Stimulated activated effector memory CD8-positive, alpha-beta T cell treated with anti-CD3 and anti-CD28 coated beads, Interleukin-12 subunit alpha, Interleukin-12 subunit beta, amount 100 ng/mL, for 72 hours (primary cell): ENCODE measurements around the gene RIMS1.

ENCODE experiments used
- ATAC-seq: fragments of 150-1000 bp; cut with Tn5 transposase; 2 replicates; pipeline ENCODE4 v1.10.0; 2021
- DNase-seq, 2 donors: peaks; one replicate each; pipeline ENCODE4 v3.0.0; 2021 to 2022; ENCODE audit warnings: low spot score in 2 of 2
- H3K27ac Mint-ChIP-seq: one replicate; pipeline ENCODE4 v1.8.0; 2022; ENCODE audit warnings: mild to moderate bottlenecking, mixed read lengths
- H3K36me3 Mint-ChIP-seq: one replicate; pipeline ENCODE4 v1.8.0; 2022; ENCODE audit warnings: mild to moderate bottlenecking, mixed read lengths
- H3K4me1 Mint-ChIP-seq: one replicate; pipeline ENCODE4 v1.8.0; 2022; ENCODE audit warnings: mixed read lengths
- H3K4me3 Mint-ChIP-seq: one replicate; pipeline ENCODE4 v1.8.0; 2022; ENCODE audit warnings: mild to moderate bottlenecking, mixed read lengths
- H3K9me3 Mint-ChIP-seq: one replicate; pipeline ENCODE4 v1.8.0; 2022; ENCODE audit warnings: mixed read lengths

The RIMS1 gene, protein sequence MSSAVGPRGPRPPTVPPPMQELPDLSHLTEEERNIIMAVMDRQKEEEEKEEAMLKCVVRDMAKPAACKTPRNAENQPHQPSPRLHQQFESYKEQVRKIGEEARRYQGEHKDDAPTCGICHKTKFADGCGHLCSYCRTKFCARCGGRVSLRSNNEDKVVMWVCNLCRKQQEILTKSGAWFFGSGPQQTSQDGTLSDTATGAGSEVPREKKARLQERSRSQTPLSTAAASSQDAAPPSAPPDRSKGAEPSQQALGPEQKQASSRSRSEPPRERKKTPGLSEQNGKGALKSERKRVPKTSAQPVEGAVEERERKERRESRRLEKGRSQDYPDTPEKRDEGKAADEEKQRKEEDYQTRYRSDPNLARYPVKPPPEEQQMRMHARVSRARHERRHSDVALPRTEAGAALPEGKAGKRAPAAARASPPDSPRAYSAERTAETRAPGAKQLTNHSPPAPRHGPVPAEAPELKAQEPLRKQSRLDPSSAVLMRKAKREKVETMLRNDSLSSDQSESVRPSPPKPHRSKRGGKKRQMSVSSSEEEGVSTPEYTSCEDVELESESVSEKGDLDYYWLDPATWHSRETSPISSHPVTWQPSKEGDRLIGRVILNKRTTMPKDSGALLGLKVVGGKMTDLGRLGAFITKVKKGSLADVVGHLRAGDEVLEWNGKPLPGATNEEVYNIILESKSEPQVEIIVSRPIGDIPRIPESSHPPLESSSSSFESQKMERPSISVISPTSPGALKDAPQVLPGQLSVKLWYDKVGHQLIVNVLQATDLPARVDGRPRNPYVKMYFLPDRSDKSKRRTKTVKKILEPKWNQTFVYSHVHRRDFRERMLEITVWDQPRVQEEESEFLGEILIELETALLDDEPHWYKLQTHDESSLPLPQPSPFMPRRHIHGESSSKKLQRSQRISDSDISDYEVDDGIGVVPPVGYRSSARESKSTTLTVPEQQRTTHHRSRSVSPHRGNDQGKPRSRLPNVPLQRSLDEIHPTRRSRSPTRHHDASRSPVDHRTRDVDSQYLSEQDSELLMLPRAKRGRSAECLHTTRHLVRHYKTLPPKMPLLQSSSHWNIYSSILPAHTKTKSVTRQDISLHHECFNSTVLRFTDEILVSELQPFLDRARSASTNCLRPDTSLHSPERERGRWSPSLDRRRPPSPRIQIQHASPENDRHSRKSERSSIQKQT (N-terminal part only)

GRCh38 chr6:71886184-71887005 lies at the start of gene RIMS1:
Gene RIMS1 (plus strand): TSS chr6:71886550. CDS start chr6:71887024, 474 bp downstream.
- no peak for DNase-seq
- ATAC-seq, result peak; percentile 19
- H3K27ac Mint-ChIP-seq, result no peak within 1 kb of the TSS
- H3K4me1 Mint-ChIP-seq, result peaks cover 6% of the 10 kb centered on the region
- no peak within 1 kb of the TSS for H3K4me3 Mint-ChIP-seq
- H3K36me3 Mint-ChIP-seq, result no peaks in the 10 kb centered on the region
- H3K9me3 Mint-ChIP-seq, result peaks cover 8% of the 10 kb centered on the region

DNA sequence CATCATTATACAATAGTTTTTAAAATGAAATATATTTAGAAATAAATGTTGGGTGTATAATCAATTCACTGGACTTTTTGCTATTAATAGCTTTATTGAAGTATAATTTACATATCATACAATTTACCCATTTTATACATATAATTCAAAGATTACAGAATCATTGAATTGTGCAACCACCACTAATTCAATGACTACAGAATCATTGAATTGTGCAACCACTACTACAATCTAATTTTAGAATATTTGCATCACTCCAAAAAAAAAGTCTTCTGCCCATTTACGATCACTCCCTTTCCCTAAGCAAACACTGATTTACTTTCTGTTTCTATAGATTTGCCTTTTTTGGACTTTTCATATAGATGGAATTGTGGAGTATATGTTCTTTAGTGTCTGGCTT lies 35.1 kb upstream of the RIMS1 start:
- ATAC-seq (no peak), DNase-seq (no peak)
- Mint-ChIP-seq H3K27ac (no peak overlapping the region), H3K9me3 (peaks cover 10% of the 10 kb centered on the region), H3K4me3 (no peak overlapping the region), H3K4me1 (no peaks in the 10 kb centered on the region), H3K36me3 (no peaks in the 10 kb centered on the region)

- H3K27ac Mint-ChIP-seq, result no peak overlapping the region
- DNase-seq (no peak), ATAC-seq (no peak)
- no peak overlapping the region for H3K4me3 Mint-ChIP-seq
- no peaks in the 10 kb centered on the region for H3K36me3 Mint-ChIP-seq
- H3K4me1 Mint-ChIP-seq, result no peaks in the 10 kb centered on the region
- H3K9me3 Mint-ChIP-seq, result peaks cover 13% of the 10 kb centered on the region
Measured at GRCh38 chr6:71852948-71853347, 33.4 kb upstream of the RIMS1 start.

- no peaks in the 10 kb centered on the region for H3K4me1 Mint-ChIP-seq
- H3K4me3 Mint-ChIP-seq, result no peak overlapping the region
- no peak for DNase-seq
- ATAC-seq, result no peak
- H3K36me3 Mint-ChIP-seq, result no peaks in the 10 kb centered on the region
- H3K27ac Mint-ChIP-seq, result no peak overlapping the region
- peaks cover 9% of the 10 kb centered on the region for H3K9me3 Mint-ChIP-seq
Measured at GRCh38 chr6:71855406-71855805, 30.9 kb upstream of the RIMS1 start.

GRCh38 chr6:71879016-71879415 lies 7.3 kb upstream of the RIMS1 start:
- H3K4me1 Mint-ChIP-seq, result no peaks in the 10 kb centered on the region
- H3K36me3 Mint-ChIP-seq, result peaks cover 4% of the 10 kb centered on the region
- no peak overlapping the region for H3K27ac Mint-ChIP-seq
- H3K9me3 Mint-ChIP-seq, result peaks cover 18% of the 10 kb centered on the region
- no peak for DNase-seq
- H3K4me3 Mint-ChIP-seq, result no peak overlapping the region
- ATAC-seq, result no peak

DNA sequence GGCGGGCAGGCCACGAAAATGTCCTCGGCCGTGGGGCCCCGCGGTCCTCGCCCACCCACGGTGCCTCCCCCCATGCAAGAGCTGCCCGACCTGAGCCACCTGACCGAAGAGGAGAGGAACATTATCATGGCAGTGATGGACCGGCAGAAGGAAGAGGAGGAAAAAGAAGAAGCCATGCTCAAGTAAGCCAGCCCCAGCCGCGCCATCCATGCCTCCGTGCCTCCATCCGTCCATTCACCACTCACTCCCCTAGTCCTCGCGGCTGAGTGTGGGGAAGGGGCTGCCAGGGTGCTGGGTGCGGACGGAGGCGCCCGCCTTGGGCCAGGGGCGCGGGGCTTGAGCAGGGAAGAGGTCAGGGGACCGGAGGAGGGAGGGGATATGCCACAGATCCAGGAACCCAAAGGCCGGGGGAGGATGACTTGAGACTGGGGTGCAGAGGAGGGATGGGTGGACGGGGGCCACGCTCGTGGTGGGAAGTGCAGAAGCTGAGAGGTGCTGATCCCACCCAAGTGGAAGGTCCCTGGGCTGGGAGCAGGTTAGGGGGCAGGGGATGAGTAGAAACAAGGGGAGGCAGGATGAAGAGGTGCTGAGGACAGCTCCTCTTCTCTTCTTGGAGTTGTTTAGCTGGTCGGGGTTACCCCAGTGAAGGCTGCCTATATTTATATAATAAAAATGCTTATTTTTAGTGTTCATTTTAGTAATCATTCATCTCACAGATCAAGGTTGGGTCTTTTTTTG lies 825 bp downstream of the RIMS1 start:
- DNase-seq (no peak), ATAC-seq (peak; percentile 14)
- H3K27ac Mint-ChIP-seq, result no peak overlapping the region
- no peaks in the 10 kb centered on the region for H3K36me3 Mint-ChIP-seq
- peaks cover 5% of the 10 kb centered on the region for H3K9me3 Mint-ChIP-seq
- H3K4me1 Mint-ChIP-seq, result peaks cover 6% of the 10 kb centered on the region
- no peak overlapping the region for H3K4me3 Mint-ChIP-seq

DNA sequence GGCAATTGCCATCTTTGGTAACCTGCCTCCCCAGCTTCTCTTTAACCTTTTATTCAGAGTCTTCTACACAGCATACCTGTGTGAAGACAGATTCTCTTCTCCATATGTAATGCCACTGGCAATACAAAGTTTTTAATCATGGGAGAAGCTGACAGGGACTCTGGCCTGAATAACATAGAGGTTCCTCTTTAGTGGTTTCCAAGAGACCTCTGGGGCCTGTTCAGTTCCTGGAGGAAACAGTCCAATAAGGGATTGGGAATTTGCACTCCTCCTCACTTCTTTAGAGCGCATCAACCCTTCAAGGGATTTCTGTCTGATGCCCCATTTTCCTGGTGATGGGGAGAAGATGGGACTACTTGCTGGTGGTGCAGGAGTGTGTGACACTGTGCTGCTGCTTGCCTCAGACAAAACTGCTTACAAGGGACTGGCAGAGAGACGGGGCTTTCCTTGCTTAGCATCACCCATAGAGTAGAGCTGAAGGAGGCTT lies 1.4 kb downstream of the RIMS1 start:
- peaks cover 6% of the 10 kb centered on the region for H3K4me1 Mint-ChIP-seq
- no peaks in the 10 kb centered on the region for H3K36me3 Mint-ChIP-seq
- ATAC-seq (peak; percentile 27), DNase-seq (no peak)
- peaks cover 5% of the 10 kb centered on the region for H3K9me3 Mint-ChIP-seq
- no peak overlapping the region for H3K27ac Mint-ChIP-seq
- H3K4me3 Mint-ChIP-seq, result no peak overlapping the region

DNA sequence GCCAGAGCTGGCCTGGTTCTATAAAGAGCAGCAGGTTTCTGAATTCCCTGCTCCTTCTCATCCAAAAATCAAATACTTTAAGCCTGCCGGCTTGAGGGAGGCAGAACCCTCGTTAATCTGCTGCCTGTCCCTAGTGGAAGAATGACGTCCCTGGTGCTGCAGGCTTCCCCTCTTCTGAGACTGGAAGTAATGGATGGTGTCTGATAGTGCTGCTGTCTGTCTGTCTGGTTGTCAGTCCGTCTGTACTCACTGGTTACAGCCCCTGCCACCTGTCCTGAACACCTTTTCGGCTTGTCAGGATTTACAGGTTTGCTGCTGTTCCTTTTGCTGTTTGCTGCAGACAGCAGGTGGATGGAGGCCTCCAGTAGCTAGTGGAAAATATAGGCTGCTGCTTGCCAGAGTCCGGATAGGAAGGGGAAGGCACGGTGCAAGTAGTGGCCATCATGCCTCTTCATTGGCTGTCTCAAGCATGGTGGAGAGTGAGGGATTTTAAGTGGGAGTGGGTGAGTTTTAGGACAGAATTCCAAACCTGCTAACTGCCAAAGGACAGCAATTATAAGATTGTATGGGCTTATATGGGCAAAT lies 2.5 kb downstream of the RIMS1 start:
- Mint-ChIP-seq H3K36me3 (no peaks in the 10 kb centered on the region), H3K4me3 (no peak overlapping the region), H3K27ac (no peak overlapping the region), H3K4me1 (peaks cover 6% of the 10 kb centered on the region), H3K9me3 (peaks cover 5% of the 10 kb centered on the region)
- DNase-seq (no peak), ATAC-seq (peak; percentile 38)

- Mint-ChIP-seq H3K27ac (no peak overlapping the region), H3K4me1 (peaks cover 6% of the 10 kb centered on the region), H3K36me3 (no peaks in the 10 kb centered on the region), H3K4me3 (no peak overlapping the region), H3K9me3 (peaks cover 5% of the 10 kb centered on the region)
- ATAC-seq (no peak), DNase-seq (no peak)
Measured at GRCh38 chr6:71889366-71889765, 3.0 kb downstream of the RIMS1 start.

DNA sequence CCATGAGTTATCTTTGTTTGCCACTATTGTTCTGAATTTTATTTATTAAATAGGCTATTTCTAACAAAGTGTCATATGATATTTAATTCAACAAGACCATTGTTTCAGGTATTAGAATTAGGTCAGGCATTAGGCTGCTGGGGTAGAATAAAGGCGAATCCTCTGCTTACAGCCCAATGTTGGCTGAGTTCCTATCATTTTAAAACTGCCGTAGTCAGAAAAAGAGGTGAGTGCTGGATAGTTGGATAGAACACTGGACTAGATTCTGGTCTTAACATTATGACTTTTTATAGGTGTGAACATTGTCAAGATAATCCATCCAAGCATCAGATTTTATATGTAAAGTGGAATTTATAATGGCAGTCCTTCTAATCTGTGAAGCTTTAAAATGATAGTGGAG lies 6.3 kb downstream of the RIMS1 start:
- Mint-ChIP-seq H3K36me3 (no peaks in the 10 kb centered on the region), H3K4me1 (no peaks in the 10 kb centered on the region), H3K9me3 (no peaks in the 10 kb centered on the region), H3K4me3 (no peak overlapping the region), H3K27ac (no peak overlapping the region)
- DNase-seq (no peak), ATAC-seq (no peak)

DNA sequence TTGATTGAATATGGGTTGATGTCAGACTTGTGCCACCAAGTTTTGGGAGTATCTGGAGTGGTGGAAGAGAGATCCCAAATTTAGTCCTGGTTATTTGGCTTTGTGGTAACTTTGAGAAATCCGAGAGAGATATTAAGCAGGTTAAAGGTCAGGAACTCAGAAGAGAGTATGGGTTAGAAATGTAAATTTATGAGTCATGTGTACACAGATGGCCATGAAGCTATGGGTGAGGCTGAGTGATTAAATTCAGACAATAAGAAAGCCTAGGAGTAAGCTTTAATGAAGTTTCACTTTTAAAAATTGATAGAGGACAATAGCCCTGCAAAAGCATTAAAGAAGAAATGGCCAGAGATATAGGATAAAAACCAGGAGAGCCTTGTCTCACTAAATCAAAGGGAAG lies 14.3 kb downstream of the RIMS1 start:
- H3K9me3 Mint-ChIP-seq, result peaks cover 4% of the 10 kb centered on the region
- no peak overlapping the region for H3K27ac Mint-ChIP-seq
- DNase-seq (no peak), ATAC-seq (no peak)
- no peak overlapping the region for H3K4me3 Mint-ChIP-seq
- H3K4me1 Mint-ChIP-seq, result no peaks in the 10 kb centered on the region
- H3K36me3 Mint-ChIP-seq, result no peaks in the 10 kb centered on the region

DNA sequence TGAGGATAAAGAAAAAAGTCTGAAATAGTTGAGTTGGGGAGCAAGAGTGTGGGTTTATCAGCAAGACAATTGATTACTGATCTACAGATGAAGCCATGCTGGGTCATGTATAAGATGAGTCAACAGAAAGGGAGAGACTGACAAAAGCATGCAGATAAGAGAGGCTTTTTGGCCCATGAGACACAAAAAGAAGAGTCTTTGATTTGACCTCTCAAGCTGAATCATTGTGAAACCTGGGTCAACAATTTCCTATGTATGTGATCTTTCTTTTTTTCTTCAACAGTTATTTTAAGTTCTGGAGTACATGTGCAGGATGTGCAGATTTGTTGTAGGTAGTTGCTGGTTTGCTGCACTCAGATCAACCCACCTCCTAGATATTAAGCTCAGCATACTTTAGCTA lies 15.9 kb downstream of the RIMS1 start:
- Mint-ChIP-seq H3K4me3 (no peak overlapping the region), H3K9me3 (peaks cover 4% of the 10 kb centered on the region), H3K27ac (no peak overlapping the region), H3K4me1 (no peaks in the 10 kb centered on the region), H3K36me3 (no peaks in the 10 kb centered on the region)
- ATAC-seq (no peak), DNase-seq (no peak)

GRCh38 chr6:71906813-71907212 lies 20.5 kb downstream of the RIMS1 start:
- Mint-ChIP-seq H3K36me3 (no peaks in the 10 kb centered on the region), H3K9me3 (peaks cover 7% of the 10 kb centered on the region), H3K27ac (no peak overlapping the region), H3K4me1 (no peaks in the 10 kb centered on the region), H3K4me3 (no peak overlapping the region)
- ATAC-seq, result no peak
- DNase-seq, result no peak
